Lower lobe of right lung (tissue), 2 donors: ENCODE data around the gene CAPN10. TPM values are rescaled to one million over a fixed set of nuclear protein-coding genes. Genes with fewer than 3 reads are reported as not detected.

Experiments used
- ATAC-seq, 2 donors: fragments of 200-7000 bp; cut with Tn5 transposase; one replicate each; pipeline ENCODE4 v1.9.1; 2020 to 2022; ENCODE audit warnings: mild to moderate bottlenecking in 2 of 2, moderate library complexity in 2 of 2
- DNase-seq: peaks from one replicate; pipeline ENCODE4 v3.0.0-alpha.2; 2020
- H3K27ac ChIP-seq: fragments of 200-600 bp; one replicate; pipeline ENCODE4 v1.8.0; 2022
- H3K27me3 ChIP-seq: fragments of 200-600 bp; one replicate; pipeline ENCODE4 v1.8.0; 2022; ENCODE audit warnings: low read depth
- H3K36me3 ChIP-seq: fragments of 200-600 bp; one replicate; pipeline ENCODE4 v1.8.0; 2022; ENCODE audit warnings: mild to moderate bottlenecking
- H3K4me1 ChIP-seq: fragments of 200-600 bp; one replicate; pipeline ENCODE4 v1.8.0; 2022
- H3K4me3 ChIP-seq: fragments of 200-600 bp; one replicate; pipeline ENCODE4 v1.8.0; 2022; ENCODE audit warnings: mild to moderate bottlenecking
- H3K9me3 ChIP-seq: fragments of 200-600 bp; one replicate; pipeline ENCODE4 v1.8.0; 2022
- CTCF ChIP-seq: fragments of 200-600 bp; IDR thresholded peaks from one replicate; pipeline ENCODE4 v1.8.0; 2022; ENCODE audit warnings: antibody characterized with exemption, mild to moderate bottlenecking
- intact Hi-C: fragments of 100-400 bp; cut with DNase I; formaldehyde crosslinking; loops from one replicate; pipeline ENCODE4 v1.11.0; 2022
- total RNA-seq: library from RNA; stranded (reverse); fragmentation: NEBNext Ultra II Directional; extraction: Animal tissue kit (Norgen Biotek cat#: 25700); gene quantifications from one replicate; pipeline ENCODE4 v1.2.1, GENCODE V29; 2021
- donor health status: DM: no; HTN: yes; CAD: no; lungs with severe emphysema.

The CAPN10 gene
- total RNA-seq, 1 donor from 2014 or later = 37.2 TPM

- no peaks in the 10 kb centered on the region for H3K9me3 ChIP-seq
- H3K4me1 ChIP-seq = peaks cover 32% of the 10 kb centered on the region
- no peak for ATAC-seq
- H3K36me3 ChIP-seq = peaks cover 50% of the 10 kb centered on the region
- TF ChIP-seq CTCF = no peak
- no peaks in the 10 kb centered on the region for H3K27me3 ChIP-seq
- no peak for DNase-seq
- H3K27ac ChIP-seq = peak overlapping the region; percentile 79
- intact Hi-C loops = no loop called here
- H3K4me3 ChIP-seq = no peak overlapping the region
Measured at GRCh38 chr2:240578488-240578887, 8.0 kb upstream of the CAPN10 start.

- no peak overlapping the region for H3K4me3 ChIP-seq
- DNase-seq (no peak), ATAC-seq (no peak)
- H3K9me3 ChIP-seq = no peaks in the 10 kb centered on the region
- peaks cover 42% of the 10 kb centered on the region for H3K36me3 ChIP-seq
- no peaks in the 10 kb centered on the region for H3K27me3 ChIP-seq
- H3K4me1 ChIP-seq = peaks cover 34% of the 10 kb centered on the region
- no peak for TF ChIP-seq CTCF
- intact Hi-C loops = no loop called here
- peak overlapping the region; percentile 79 for H3K27ac ChIP-seq
Measured at GRCh38 chr2:240579071-240579762, 7.3 kb upstream of the CAPN10 start.

- Histone ChIP-seq H3K36me3 (peaks cover 35% of the 10 kb centered on the region), H3K27me3 (no peaks in the 10 kb centered on the region), H3K4me1 (peaks cover 42% of the 10 kb centered on the region), H3K9me3 (no peaks in the 10 kb centered on the region), H3K27ac (peak overlapping the region; percentile 79), H3K4me3 (peak overlapping the region; percentile 21)
- DNase-seq = peak; percentile 89
- intact Hi-C loops = no loop called here
- peak; percentile 88 to 92 for ATAC-seq
- TF ChIP-seq CTCF = peak; percentile 55
Measured at GRCh38 chr2:240579771-240580614, 6.5 kb upstream of the CAPN10 start.

GRCh38 chr2:240581811-240582210 is 4.7 kb upstream of the CAPN10 start:
- H3K9me3 ChIP-seq = no peaks in the 10 kb centered on the region
- intact Hi-C loops = no loop called here
- ATAC-seq = no peak
- no peak overlapping the region for H3K4me3 ChIP-seq
- TF ChIP-seq CTCF = no peak
- DNase-seq = no peak
- H3K4me1 ChIP-seq = peaks cover 49% of the 10 kb centered on the region
- no peaks in the 10 kb centered on the region for H3K27me3 ChIP-seq
- H3K27ac ChIP-seq = no peak overlapping the region
- peaks cover 16% of the 10 kb centered on the region for H3K36me3 ChIP-seq

GRCh38 chr2:240582781-240583180 is 3.8 kb upstream of the CAPN10 start:
- Histone ChIP-seq H3K36me3 (peaks cover 7% of the 10 kb centered on the region), H3K4me3 (no peak overlapping the region), H3K27me3 (no peaks in the 10 kb centered on the region), H3K9me3 (no peaks in the 10 kb centered on the region), H3K4me1 (peaks cover 54% of the 10 kb centered on the region), H3K27ac (no peak overlapping the region)
- DNase-seq = no peak
- no peak for TF ChIP-seq CTCF
- intact Hi-C loops = no loop called here
- ATAC-seq = no peak
